Activated T-cell treated with anti-CD3 and anti-CD28 coated beads for 4 hours (primary cell): ENCODE data around the gene ELL.
A peak's percentile ranks its signal among the peaks of the same experiment; 100 is the strongest.
"Not testable (repeated sequence)": the region's sequence is repeated elsewhere in the genome, so short reads cannot be mapped to it uniquely, and the experiment has no call there.

Source experiments
- DNase-seq: peaks from one replicate; pipeline ENCODE4 v3.0.0-alpha.2; 2020

ELL gene

GRCh38 chr19:18521692-18522123 is at the start of gene ELL:
ELL (minus strand) TSS chr19:18522070; CDS start chr19:18522055, 15 bp downstream.
- DNase-seq: no peak

GRCh38 chr19:18568367-18568766 is 46.5 kb upstream of the ELL start:
- no peak for DNase-seq

- DNase-seq: no peak
Measured at GRCh38 chr19:18566953-18567352, 45.1 kb upstream of the ELL start.

- no peak for DNase-seq
Measured at GRCh38 chr19:18562086-18562485, 40.2 kb upstream of the ELL start.

- no peak for DNase-seq
Measured at GRCh38 chr19:18559685-18560084, 37.8 kb upstream of the ELL start.

GRCh38 chr19:18558604-18559003 is 36.7 kb upstream of the ELL start:
- DNase-seq: no peak

- no peak for DNase-seq
Measured at GRCh38 chr19:18558202-18558555, 36.3 kb upstream of the ELL start.

- DNase-seq: peak; percentile 96
Measured at GRCh38 chr19:18557411-18558201, 35.7 kb upstream of the ELL start, which contains the start of gene KXD1. KXD1 (plus strand) TSS chr19:18557870; CDS start chr19:18562057, 4,187 bp downstream.

- no peak for DNase-seq
Measured at GRCh38 chr19:18551631-18552030, 29.8 kb upstream of the ELL start.

GRCh38 chr19:18543814-18544475 is 22.1 kb upstream of the ELL start:
- DNase-seq: peak; percentile 54

- peak; percentile 93 for DNase-seq
Measured at GRCh38 chr19:18542941-18543813, 21.3 kb upstream of the ELL start, which contains the start of gene FKBP8. FKBP8 (minus strand) TSS chr19:18543573; CDS start chr19:18541970, 1,603 bp downstream.

- DNase-seq: no peak
Measured at GRCh38 chr19:18541992-18542940, 20.4 kb upstream of the ELL start.

- DNase-seq: no peak
Measured at GRCh38 chr19:18541258-18541991, 19.6 kb upstream of the ELL start.

GRCh38 chr19:18540200-18540599 is 18.3 kb upstream of the ELL start:
- DNase-seq: not testable (repeated sequence)

GRCh38 chr19:18539372-18539771 is 17.5 kb upstream of the ELL start:
- DNase-seq: no peak

GRCh38 chr19:18538115-18538514 is 16.2 kb upstream of the ELL start:
- no peak for DNase-seq

- DNase-seq: no peak
Measured at GRCh38 chr19:18537431-18537830, 15.6 kb upstream of the ELL start.

GRCh38 chr19:18536475-18536874 is 14.6 kb upstream of the ELL start:
- DNase-seq: no peak

GRCh38 chr19:18533058-18533457 is 11.2 kb upstream of the ELL start:
- DNase-seq: no peak

GRCh38 chr19:18532168-18532890 is 10.5 kb upstream of the ELL start:
- DNase-seq: no peak

- DNase-seq: no peak
Measured at GRCh38 chr19:18531485-18531884, 9.6 kb upstream of the ELL start.
